Calu3 (cell line): ENCODE results near the gene RXRA. TPM values are rescaled to one million over a fixed set of nuclear protein-coding genes. Genes with fewer than 3 reads are reported as not detected.

Experiments used
- BruUV-seq: library from RNA; stranded (reverse); fragments of 400-500 nt; replicated peaks from 2 replicates; lab custom pipeline; 2021; lab: Mats Ljungman, UMichigan
- CTCF ChIA-PET: fragments of 300-600 bp; sonication (Branson Sonifier 250); formaldehyde crosslinking; loops from one replicate; lab custom pipeline; 2022; ENCODE audit warnings: antibody characterized with exemption; lab: Charles Lee
- DNase-seq: peaks from one replicate; pipeline ENCODE4 v3.0.0; 2022
- H3K27ac Mint-ChIP-seq: one replicate; pipeline ENCODE4 v1.8.0; 2022; ENCODE audit warnings: mixed read lengths; ENCODE audit not compliant: unreplicated experiment
- H3K27me3 Mint-ChIP-seq: one replicate; pipeline ENCODE4 v1.8.0; 2022; ENCODE audit warnings: mixed read lengths; ENCODE audit not compliant: unreplicated experiment
- H3K36me3 Mint-ChIP-seq: one replicate; pipeline ENCODE4 v1.8.0; 2022; ENCODE audit warnings: mild to moderate bottlenecking, moderate library complexity, mixed read lengths; ENCODE audit not compliant: insufficient read depth, unreplicated experiment
- H3K4me1 Mint-ChIP-seq: one replicate; pipeline ENCODE4 v1.8.0; 2022; ENCODE audit warnings: mild to moderate bottlenecking, low read depth, mixed read lengths; ENCODE audit not compliant: unreplicated experiment
- H3K4me3 Mint-ChIP-seq: one replicate; pipeline ENCODE4 v1.8.0; 2022; ENCODE audit warnings: mild to moderate bottlenecking, low read depth, moderate library complexity, mixed read lengths; ENCODE audit not compliant: unreplicated experiment
- H3K9me3 Mint-ChIP-seq: one replicate; pipeline ENCODE4 v1.8.0; 2022; ENCODE audit warnings: low read depth, mixed read lengths; ENCODE audit not compliant: unreplicated experiment
- CTCF ChIP-seq: fragments of 200-600 bp; IDR thresholded peaks from one replicate; pipeline ENCODE4 v1.8.0; 2022; ENCODE audit warnings: antibody characterized with exemption; ENCODE audit not compliant: unreplicated experiment
- intact Hi-C: fragments of 100-400 bp; cut with micrococcal nuclease; formaldehyde crosslinking; loops from one replicate; pipeline ENCODE4 v1.10.0; 2022; ENCODE audit not compliant: unreplicated experiment
- total RNA-seq: library from RNA; stranded (reverse); gene quantifications from 2 replicates; pipeline ENCODE4 v1.2.3, GENCODE V29; 2022

Gene RXRA
- total RNA-seq, 1 experiment from 2014 or later, result 15.0 TPM

DNA sequence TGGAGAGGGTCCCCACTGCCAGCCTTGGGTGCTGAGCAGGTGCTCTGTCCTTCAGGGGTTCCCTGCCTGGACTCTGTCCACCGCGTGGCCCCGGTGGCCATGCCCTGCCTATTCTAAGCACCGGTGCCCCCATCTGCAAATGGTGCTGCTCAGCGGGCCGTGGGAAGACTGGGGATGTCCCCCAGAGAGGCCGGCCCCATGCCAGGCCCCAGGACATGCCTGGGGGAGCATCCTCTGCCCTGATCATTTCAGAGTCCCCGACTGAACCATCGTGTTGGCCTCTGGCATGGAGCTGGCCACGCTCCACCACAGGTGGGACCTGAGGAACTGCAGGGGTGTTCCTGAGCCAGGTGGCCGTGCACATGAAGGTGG is 64.7 kb downstream of the RXRA start:
- H3K9me3 Mint-ChIP-seq, result no peaks in the 10 kb centered on the region
- DNase-seq, result no peak
- H3K4me3 Mint-ChIP-seq, result no peak overlapping the region
- TF ChIP-seq CTCF, result no peak
- no peaks in the 10 kb centered on the region for H3K4me1 Mint-ChIP-seq
- CTCF ChIA-PET, result no interaction called here
- no TSS peak for BruUV-seq
- H3K27me3 Mint-ChIP-seq, result no peaks in the 10 kb centered on the region
- intact Hi-C loops, result no loop called here
- no peak overlapping the region for H3K27ac Mint-ChIP-seq
- H3K36me3 Mint-ChIP-seq, result no peaks in the 10 kb centered on the region

- Mint-ChIP-seq H3K27me3 (no peaks in the 10 kb centered on the region), H3K4me3 (no peak overlapping the region), H3K9me3 (no peaks in the 10 kb centered on the region), H3K36me3 (no peaks in the 10 kb centered on the region), H3K4me1 (no peaks in the 10 kb centered on the region), H3K27ac (no peak overlapping the region)
- intact Hi-C loops, result no loop called here
- DNase-seq, result no peak
- no TSS peak for BruUV-seq
- CTCF ChIA-PET, result interaction anchor here (0.6 to 0.9 kb wide), 2 partner anchors 12 to 38 kb away, joined by 3 to 4 read pairs; no protein-coding TSS in a partner anchor
- TF ChIP-seq CTCF, result no peak
Measured at GRCh38 chr9:134391319-134392231, 65.3 kb downstream of the RXRA start.

GRCh38 chr9:134392900-134393299 is 66.6 kb downstream of the RXRA start:
- Mint-ChIP-seq H3K4me3 (no peak overlapping the region), H3K27me3 (no peaks in the 10 kb centered on the region), H3K4me1 (no peaks in the 10 kb centered on the region), H3K9me3 (no peaks in the 10 kb centered on the region), H3K27ac (no peak overlapping the region), H3K36me3 (no peaks in the 10 kb centered on the region)
- BruUV-seq, result no TSS peak
- DNase-seq, result no peak
- intact Hi-C loops, result no loop called here
- CTCF ChIA-PET, result interaction anchor here (0.7 kb wide), 1 partner anchor 9 kb away, joined by 4 read pairs; no protein-coding TSS in a partner anchor
- TF ChIP-seq CTCF, result no peak

- no peak overlapping the region for H3K27ac Mint-ChIP-seq
- intact Hi-C loops, result no loop called here
- no peak for DNase-seq
- TF ChIP-seq CTCF, result no peak
- no TSS peak for BruUV-seq
- CTCF ChIA-PET, result no interaction called here
- no peaks in the 10 kb centered on the region for H3K36me3 Mint-ChIP-seq
- H3K4me1 Mint-ChIP-seq, result no peaks in the 10 kb centered on the region
- H3K9me3 Mint-ChIP-seq, result no peaks in the 10 kb centered on the region
- no peaks in the 10 kb centered on the region for H3K27me3 Mint-ChIP-seq
- no peak overlapping the region for H3K4me3 Mint-ChIP-seq
Measured at GRCh38 chr9:134393582-134394280, 67.5 kb downstream of the RXRA start.
